ENCODE results near the gene BOD1L1. TPM values are rescaled to one million over a fixed set of nuclear protein-coding genes. Genes with fewer than 3 reads are reported as not detected.

Gene BOD1L1
- total and polyA plus RNA-seq, 2 of the 8 experiments (the other 6 are each of a cell fraction or from before 2014, with no cell fraction given) = 6.8 to 39.3 TPM

GRCh38 chr4:13615161-13615560, 12.4 kb downstream of the BOD1L1 start (continued):
- TF ChIP-seq, protein P1, sequence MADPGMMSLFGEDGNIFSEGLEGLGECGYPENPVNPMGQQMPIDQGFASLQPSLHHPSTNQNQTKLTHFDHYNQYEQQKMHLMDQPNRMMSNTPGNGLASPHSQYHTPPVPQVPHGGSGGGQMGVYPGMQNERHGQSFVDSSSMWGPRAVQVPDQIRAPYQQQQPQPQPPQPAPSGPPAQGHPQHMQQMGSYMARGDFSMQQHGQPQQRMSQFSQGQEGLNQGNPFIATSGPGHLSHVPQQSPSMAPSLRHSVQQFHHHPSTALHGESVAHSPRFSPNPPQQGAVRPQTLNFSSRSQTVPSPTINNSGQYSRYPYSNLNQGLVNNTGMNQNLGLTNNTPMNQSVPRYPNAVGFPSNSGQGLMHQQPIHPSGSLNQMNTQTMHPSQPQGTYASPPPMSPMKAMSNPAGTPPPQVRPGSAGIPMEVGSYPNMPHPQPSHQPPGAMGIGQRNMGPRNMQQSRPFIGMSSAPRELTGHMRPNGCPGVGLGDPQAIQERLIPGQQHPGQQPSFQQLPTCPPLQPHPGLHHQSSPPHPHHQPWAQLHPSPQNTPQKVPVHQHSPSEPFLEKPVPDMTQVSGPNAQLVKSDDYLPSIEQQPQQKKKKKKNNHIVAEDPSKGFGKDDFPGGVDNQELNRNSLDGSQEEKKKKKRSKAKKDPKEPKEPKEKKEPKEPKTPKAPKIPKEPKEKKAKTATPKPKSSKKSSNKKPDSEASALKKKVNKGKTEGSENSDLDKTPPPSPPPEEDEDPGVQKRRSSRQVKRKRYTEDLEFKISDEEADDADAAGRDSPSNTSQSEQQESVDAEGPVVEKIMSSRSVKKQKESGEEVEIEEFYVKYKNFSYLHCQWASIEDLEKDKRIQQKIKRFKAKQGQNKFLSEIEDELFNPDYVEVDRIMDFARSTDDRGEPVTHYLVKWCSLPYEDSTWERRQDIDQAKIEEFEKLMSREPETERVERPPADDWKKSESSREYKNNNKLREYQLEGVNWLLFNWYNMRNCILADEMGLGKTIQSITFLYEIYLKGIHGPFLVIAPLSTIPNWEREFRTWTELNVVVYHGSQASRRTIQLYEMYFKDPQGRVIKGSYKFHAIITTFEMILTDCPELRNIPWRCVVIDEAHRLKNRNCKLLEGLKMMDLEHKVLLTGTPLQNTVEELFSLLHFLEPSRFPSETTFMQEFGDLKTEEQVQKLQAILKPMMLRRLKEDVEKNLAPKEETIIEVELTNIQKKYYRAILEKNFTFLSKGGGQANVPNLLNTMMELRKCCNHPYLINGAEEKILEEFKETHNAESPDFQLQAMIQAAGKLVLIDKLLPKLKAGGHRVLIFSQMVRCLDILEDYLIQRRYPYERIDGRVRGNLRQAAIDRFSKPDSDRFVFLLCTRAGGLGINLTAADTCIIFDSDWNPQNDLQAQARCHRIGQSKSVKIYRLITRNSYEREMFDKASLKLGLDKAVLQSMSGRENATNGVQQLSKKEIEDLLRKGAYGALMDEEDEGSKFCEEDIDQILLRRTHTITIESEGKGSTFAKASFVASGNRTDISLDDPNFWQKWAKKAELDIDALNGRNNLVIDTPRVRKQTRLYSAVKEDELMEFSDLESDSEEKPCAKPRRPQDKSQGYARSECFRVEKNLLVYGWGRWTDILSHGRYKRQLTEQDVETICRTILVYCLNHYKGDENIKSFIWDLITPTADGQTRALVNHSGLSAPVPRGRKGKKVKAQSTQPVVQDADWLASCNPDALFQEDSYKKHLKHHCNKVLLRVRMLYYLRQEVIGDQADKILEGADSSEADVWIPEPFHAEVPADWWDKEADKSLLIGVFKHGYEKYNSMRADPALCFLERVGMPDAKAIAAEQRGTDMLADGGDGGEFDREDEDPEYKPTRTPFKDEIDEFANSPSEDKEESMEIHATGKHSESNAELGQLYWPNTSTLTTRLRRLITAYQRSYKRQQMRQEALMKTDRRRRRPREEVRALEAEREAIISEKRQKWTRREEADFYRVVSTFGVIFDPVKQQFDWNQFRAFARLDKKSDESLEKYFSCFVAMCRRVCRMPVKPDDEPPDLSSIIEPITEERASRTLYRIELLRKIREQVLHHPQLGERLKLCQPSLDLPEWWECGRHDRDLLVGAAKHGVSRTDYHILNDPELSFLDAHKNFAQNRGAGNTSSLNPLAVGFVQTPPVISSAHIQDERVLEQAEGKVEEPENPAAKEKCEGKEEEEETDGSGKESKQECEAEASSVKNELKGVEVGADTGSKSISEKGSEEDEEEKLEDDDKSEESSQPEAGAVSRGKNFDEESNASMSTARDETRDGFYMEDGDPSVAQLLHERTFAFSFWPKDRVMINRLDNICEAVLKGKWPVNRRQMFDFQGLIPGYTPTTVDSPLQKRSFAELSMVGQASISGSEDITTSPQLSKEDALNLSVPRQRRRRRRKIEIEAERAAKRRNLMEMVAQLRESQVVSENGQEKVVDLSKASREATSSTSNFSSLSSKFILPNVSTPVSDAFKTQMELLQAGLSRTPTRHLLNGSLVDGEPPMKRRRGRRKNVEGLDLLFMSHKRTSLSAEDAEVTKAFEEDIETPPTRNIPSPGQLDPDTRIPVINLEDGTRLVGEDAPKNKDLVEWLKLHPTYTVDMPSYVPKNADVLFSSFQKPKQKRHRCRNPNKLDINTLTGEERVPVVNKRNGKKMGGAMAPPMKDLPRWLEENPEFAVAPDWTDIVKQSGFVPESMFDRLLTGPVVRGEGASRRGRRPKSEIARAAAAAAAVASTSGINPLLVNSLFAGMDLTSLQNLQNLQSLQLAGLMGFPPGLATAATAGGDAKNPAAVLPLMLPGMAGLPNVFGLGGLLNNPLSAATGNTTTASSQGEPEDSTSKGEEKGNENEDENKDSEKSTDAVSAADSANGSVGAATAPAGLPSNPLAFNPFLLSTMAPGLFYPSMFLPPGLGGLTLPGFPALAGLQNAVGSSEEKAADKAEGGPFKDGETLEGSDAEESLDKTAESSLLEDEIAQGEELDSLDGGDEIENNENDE (IDR thresholded peaks at IDR 0.05; ENCODE audit: insufficient replicate concordance, low read length) = no peak
- no peak for TF ChIP-seq NRF1 (IDR thresholded peaks at IDR 0.05; ENCODE audit: low read depth, low read length)
- TF ChIP-seq TEAD4 (IDR thresholded peaks at IDR 0.05; ENCODE audit: low read depth, low read length) = no peak

Data from H1 (cell line).